Gastrocnemius medialis (tissue), 4 donors: ENCODE results near the gene OTULIN. TPM values are rescaled to one million over a fixed set of nuclear protein-coding genes. Genes with fewer than 3 reads are reported as not detected.

Experiments used
- ATAC-seq, 2 donors: fragments of 150-250 bp; one replicate each; pipeline ENCODE4 v1.9.1; 2016
- DNase-seq, 2 donors: peaks; one replicate each; pipeline ENCODE4 v3.0.0-alpha.2; 2019
- H3K27ac ChIP-seq, 4 donors: fragments of 200-600 bp; sonication (generic); 1 replicate in 1 of 4; 2 replicates in 3 of 4; pipeline ENCODE4 v1.5.1; 2016 to 2018; ENCODE audit warnings: mild to moderate bottlenecking in 2 of 4, moderate library complexity in 1 of 4
- H3K27me3 ChIP-seq, 3 donors: fragments of 200-600 bp; sonication (generic) in 2 of 3; 1 replicate in 1 of 3; 2 replicates in 2 of 3; pipeline versions ENCODE4 v1.5.1 to v1.6.0; 2016 to 2019; ENCODE audit warnings: mild to moderate bottlenecking in 1 of 3, moderate library complexity in 1 of 3
- H3K36me3 ChIP-seq, 2 donors: fragments of 200-600 bp; sonication (generic) in 1 of 2; one replicate each; pipeline ENCODE4 v1.5.1; 2017 to 2018
- H3K4me1 ChIP-seq, 2 donors: fragments of 200-600 bp; sonication (generic) in 1 of 2; one replicate each; pipeline ENCODE4 v1.5.1; 2016 to 2017; ENCODE audit warnings: mild to moderate bottlenecking in 2 of 2
- H3K4me3 ChIP-seq, 4 donors: fragments of 200-600 bp; sonication (generic) in 3 of 4; 1 replicate in 1 of 4; 2 replicates in 3 of 4; pipeline ENCODE4 v1.5.1; 2016 to 2019; ENCODE audit warnings: mild to moderate bottlenecking in 2 of 4
- H3K9me3 ChIP-seq, 3 donors: fragments of 200-600 bp; sonication (generic) in 2 of 3; 1 replicate in 1 of 3; 2 replicates in 2 of 3; pipeline ENCODE4 v1.5.1; 2016 to 2019
- CTCF ChIP-seq, 5 experiments: fragments of 450-650 bp in 3 of 5; fragments of 200-600 bp in 2 of 5; sonication (generic) in 2 of 5; IDR thresholded peaks in 4 of 5; conservative IDR thresholded peaks in 1 of 5; 1 replicate in 4 of 5; 2 replicates in 1 of 5; pipeline ENCODE4 v1.5.1; 2016 to 2019; ENCODE audit warnings: antibody characterized with exemption in 5 of 5, mild to moderate bottlenecking in 3 of 5, moderate library complexity in 3 of 5
- POLR2A ChIP-seq, 2 donors: fragments of 450-650 bp; IDR thresholded peaks; one replicate each; pipeline ENCODE4 v1.6.1; 2017; ENCODE audit warnings: antibody characterized with exemption in 2 of 2, mild to moderate bottlenecking in 2 of 2, moderate library complexity in 2 of 2
- in situ Hi-C, 4 donors: fragments of 200-750 bp; cut with MboI; loops; one replicate each; pipeline versions ENCODE4 v1.15.0 to v1.8.0; 2017; ENCODE audit warnings: low sequenced_read_pairs in 4 of 4
- intact Hi-C: fragments of 100-400 bp; cut with DNase I; formaldehyde crosslinking; loops from one replicate; pipeline ENCODE4 v1.15.1; 2023; ENCODE audit warnings: low total_unique reads
- total RNA-seq, 4 donors: library from RNA; depleted of rRNA; stranded (reverse); fragments of >200 nt; gene quantifications; one replicate each; pipeline versions ENCODE4 v1.1.0 to v1.2.3, GENCODE V29; 2016

OTULIN gene
- total RNA-seq, 4 donors from 2014 or later: 15.1 to 28.3 (median 20.2) TPM

DNA sequence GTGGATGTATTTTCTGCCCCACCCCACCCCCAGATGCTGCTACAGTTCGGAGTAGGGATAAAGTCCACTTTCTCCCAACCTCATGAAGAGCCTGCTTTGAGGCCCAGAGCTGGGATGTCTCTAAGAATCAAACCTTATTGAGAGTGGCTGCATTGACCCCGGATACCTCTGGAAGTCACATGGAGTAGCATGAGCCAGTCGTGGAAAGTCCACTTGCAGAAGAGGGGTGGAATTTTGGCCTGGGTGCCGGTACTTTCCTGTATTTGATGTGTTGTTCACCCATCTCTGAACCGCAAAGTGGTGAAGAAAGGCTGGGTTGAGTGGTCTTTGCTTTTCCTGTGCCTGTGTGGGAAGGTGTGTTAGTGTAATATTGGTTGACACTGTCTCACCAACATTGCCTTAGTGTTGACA, 3.7 kb downstream of the OTULIN start:
- no peak for DNase-seq
- in situ Hi-C loops: loop anchor here in 1 of 4 donors (25.0 kb wide), 1 partner anchor 556 kb away; no protein-coding TSS in a partner anchor
- Histone ChIP-seq H3K27me3 (no peaks in the 10 kb centered on the region), H3K9me3 (no peaks in the 10 kb centered on the region), H3K4me3 (no peak overlapping the region), H3K36me3 (no peaks in the 10 kb centered on the region), H3K27ac (no peak overlapping the region), H3K4me1 (peaks cover 36 to 38% of the 10 kb centered on the region in 2 donors)
- TF ChIP-seq POLR2A (IDR thresholded peaks at IDR 0.05): no peak
- no peak for TF ChIP-seq CTCF (IDR thresholded peaks at IDR 0.05 in 4 of 5, conservative IDR thresholded peaks at IDR 0.05 in 1 of 5)
- no peak for ATAC-seq
- intact Hi-C loops: loop anchor here (10.0 kb wide), 1 partner anchor 523 kb away; the partner anchor contains the start of gene TRIO

GRCh38 chr5:14669415-14669814, 4.9 kb downstream of the OTULIN start:
- DNase-seq (no peak), ATAC-seq (no peak)
- H3K27me3 ChIP-seq: no peaks in the 10 kb centered on the region
- H3K9me3 ChIP-seq: no peaks in the 10 kb centered on the region
- TF ChIP-seq CTCF (IDR thresholded peaks at IDR 0.05 in 4 of 5, conservative IDR thresholded peaks at IDR 0.05 in 1 of 5) (no peak), POLR2A (IDR thresholded peaks at IDR 0.05) (no peak)
- H3K4me3 ChIP-seq: no peak overlapping the region
- no peaks in the 10 kb centered on the region for H3K36me3 ChIP-seq
- intact Hi-C loops: loop anchor here (10.0 kb wide), 1 partner anchor 525 kb away; the partner anchor contains the start of gene TRIO
- in situ Hi-C loops: loop anchor here in 1 of 4 donors (25.0 kb wide), 1 partner anchor 557 kb away; no protein-coding TSS in a partner anchor
- no peak overlapping the region for H3K27ac ChIP-seq
- peaks cover 29 to 32% of the 10 kb centered on the region in 2 donors for H3K4me1 ChIP-seq

DNA sequence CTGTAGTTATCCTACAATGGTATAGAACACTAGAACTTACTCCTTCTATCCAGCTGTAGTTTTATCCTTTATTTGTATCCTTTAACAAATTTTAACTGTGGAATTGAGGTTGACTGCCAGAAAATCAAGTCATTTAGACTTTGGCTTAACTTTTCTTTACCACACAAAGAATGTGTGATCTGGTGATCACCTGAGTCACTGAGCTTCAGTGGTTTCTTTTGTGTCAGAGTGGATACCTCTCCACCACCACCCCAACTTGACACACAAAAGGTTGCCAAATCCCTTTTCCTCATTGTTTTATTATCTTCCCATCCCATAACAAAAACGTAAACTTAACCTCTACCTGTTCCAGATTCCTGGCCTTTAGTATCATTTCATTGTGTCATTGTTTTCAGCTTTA, 5.5 kb downstream of the OTULIN start:
- Histone ChIP-seq H3K36me3 (no peaks in the 10 kb centered on the region), H3K27me3 (no peaks in the 10 kb centered on the region), H3K4me1 (peaks cover 29 to 32% of the 10 kb centered on the region in 2 donors), H3K9me3 (no peaks in the 10 kb centered on the region), H3K27ac (no peak overlapping the region), H3K4me3 (no peak overlapping the region)
- intact Hi-C loops: loop anchor here (10.0 kb wide), 1 partner anchor 525 kb away; the partner anchor contains the start of gene TRIO
- TF ChIP-seq POLR2A (IDR thresholded peaks at IDR 0.05) (no peak), CTCF (IDR thresholded peaks at IDR 0.05 in 4 of 5, conservative IDR thresholded peaks at IDR 0.05 in 1 of 5) (no peak)
- no peak for ATAC-seq
- no peak for DNase-seq
- in situ Hi-C loops: loop anchor here in 1 of 4 donors (25.0 kb wide), 1 partner anchor 558 kb away; no protein-coding TSS in a partner anchor

GRCh38 chr5:14671414-14671813, 6.9 kb downstream of the OTULIN start:
- Histone ChIP-seq H3K4me1 (peaks cover 19 to 26% of the 10 kb centered on the region in 2 donors), H3K27ac (no peak overlapping the region), H3K9me3 (no peaks in the 10 kb centered on the region), H3K4me3 (no peak overlapping the region), H3K36me3 (no peaks in the 10 kb centered on the region), H3K27me3 (no peaks in the 10 kb centered on the region)
- DNase-seq (no peak), ATAC-seq (no peak)
- TF ChIP-seq CTCF (IDR thresholded peaks at IDR 0.05 in 4 of 5, conservative IDR thresholded peaks at IDR 0.05 in 1 of 5) (no peak), POLR2A (IDR thresholded peaks at IDR 0.05) (no peak)
- in situ Hi-C loops: loop anchor here in 1 of 4 donors (25.0 kb wide), 1 partner anchor 559 kb away; no protein-coding TSS in a partner anchor
- intact Hi-C loops: no loop called here
